Suprapubic skin (tissue), 3 donors: ENCODE data around the gene CLDN20.
"Not testable (repeated sequence)": the region's sequence is repeated elsewhere in the genome, so short reads cannot be mapped to it uniquely, and the experiment has no call there.

ENCODE experiments used
- POLR2A ChIP-seq, 2 donors: fragments of 450-650 bp; IDR thresholded peaks; one replicate each; pipeline ENCODE4 v1.6.1; 2017; ENCODE audit warnings: antibody characterized with exemption in 2 of 2, mild to moderate bottlenecking in 2 of 2, moderate library complexity in 2 of 2
- TF ChIP-seq, protein P1 (sequence below), 2 donors: fragments of 200-600 bp in 1 of 2; fragments of 450-650 bp in 1 of 2; sonication (generic) in 1 of 2; IDR thresholded peaks; one replicate each; pipeline ENCODE4 v1.5.1; 2016 to 2019; ENCODE audit warnings: antibody characterized with exemption in 2 of 2, mild to moderate bottlenecking in 1 of 2, moderate library complexity in 1 of 2

DNA sequence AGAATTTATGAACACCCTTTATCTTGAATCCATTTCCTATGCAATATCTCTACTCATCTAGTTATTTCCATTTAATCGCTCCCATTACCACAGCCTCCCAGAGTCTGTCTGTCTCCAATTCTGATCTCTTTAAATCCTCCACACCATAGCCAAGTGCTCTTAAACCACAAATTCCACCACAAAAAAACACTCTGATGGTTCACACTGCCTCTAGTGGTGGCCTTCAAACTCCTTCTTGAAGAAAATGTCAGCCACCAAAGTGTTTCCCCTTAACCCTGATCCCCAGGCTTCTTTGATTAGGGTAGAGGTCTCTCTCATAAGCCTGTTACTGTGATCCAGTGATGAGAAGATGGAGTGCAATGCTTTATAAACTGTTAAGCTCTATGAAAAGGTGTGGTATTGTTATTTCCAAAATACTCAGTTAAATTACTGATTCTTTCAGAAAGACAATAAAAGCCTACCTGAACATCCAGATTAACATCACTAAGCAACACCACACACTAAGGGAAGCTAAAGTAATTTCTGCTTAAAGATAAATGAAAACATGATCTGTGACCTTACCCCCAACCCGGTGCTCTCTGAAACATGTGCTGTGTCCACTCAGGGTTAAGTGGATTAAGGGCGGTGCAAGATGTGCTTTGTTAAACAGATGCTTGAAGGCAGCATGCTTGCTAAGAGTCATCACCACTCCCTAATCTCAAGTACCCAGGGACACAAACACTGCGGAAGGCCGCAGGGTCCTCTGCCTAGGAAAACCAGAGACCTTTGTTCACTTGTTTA, 4.5 kb downstream of the CLDN20 start:
- TF ChIP-seq, protein P1, sequence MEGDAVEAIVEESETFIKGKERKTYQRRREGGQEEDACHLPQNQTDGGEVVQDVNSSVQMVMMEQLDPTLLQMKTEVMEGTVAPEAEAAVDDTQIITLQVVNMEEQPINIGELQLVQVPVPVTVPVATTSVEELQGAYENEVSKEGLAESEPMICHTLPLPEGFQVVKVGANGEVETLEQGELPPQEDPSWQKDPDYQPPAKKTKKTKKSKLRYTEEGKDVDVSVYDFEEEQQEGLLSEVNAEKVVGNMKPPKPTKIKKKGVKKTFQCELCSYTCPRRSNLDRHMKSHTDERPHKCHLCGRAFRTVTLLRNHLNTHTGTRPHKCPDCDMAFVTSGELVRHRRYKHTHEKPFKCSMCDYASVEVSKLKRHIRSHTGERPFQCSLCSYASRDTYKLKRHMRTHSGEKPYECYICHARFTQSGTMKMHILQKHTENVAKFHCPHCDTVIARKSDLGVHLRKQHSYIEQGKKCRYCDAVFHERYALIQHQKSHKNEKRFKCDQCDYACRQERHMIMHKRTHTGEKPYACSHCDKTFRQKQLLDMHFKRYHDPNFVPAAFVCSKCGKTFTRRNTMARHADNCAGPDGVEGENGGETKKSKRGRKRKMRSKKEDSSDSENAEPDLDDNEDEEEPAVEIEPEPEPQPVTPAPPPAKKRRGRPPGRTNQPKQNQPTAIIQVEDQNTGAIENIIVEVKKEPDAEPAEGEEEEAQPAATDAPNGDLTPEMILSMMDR (IDR thresholded peaks at IDR 0.05) = not testable (repeated sequence)
- TF ChIP-seq POLR2A (IDR thresholded peaks at IDR 0.05) = not testable (repeated sequence)
